Uterus (tissue), 4 donors: ENCODE data around the gene RFPL3. TPM values are rescaled to one million over a fixed set of nuclear protein-coding genes. Genes with fewer than 3 reads are reported as not detected.
"Not testable (repeated sequence)": the region's sequence is repeated elsewhere in the genome, so short reads cannot be mapped to it uniquely, and the experiment has no call there.

ENCODE experiments used
- DNase-seq, 2 donors: peaks; one replicate each; pipeline ENCODE4 v3.0.0-alpha.2; 2019 to 2020
- H3K27ac ChIP-seq, 2 donors: fragments of 200-600 bp; sonication (generic); 1 replicate in 1 of 2; 2 replicates in 1 of 2; pipeline ENCODE4 v1.5.1; 2016 to 2018
- H3K27me3 ChIP-seq, 2 donors: fragments of 200-600 bp; sonication (generic); one replicate each; pipeline ENCODE4 v1.5.1; 2018 to 2019; ENCODE audit warnings: control low read depth in 1 of 2
- H3K36me3 ChIP-seq, 2 donors: fragments of 200-600 bp; sonication (generic); one replicate each; pipeline ENCODE4 v1.5.1; 2019; ENCODE audit warnings: control low read depth in 1 of 2
- H3K4me1 ChIP-seq, 2 donors: fragments of 200-600 bp; sonication (generic); one replicate each; pipeline ENCODE4 v1.5.1; 2018 to 2019; ENCODE audit warnings: control low read depth in 1 of 2
- H3K4me3 ChIP-seq, 2 donors: fragments of 200-600 bp; sonication (generic); 1 replicate in 1 of 2; 2 replicates in 1 of 2; pipeline ENCODE4 v1.5.1; 2018 to 2019; ENCODE audit warnings: mild to moderate bottlenecking in 1 of 2
- H3K9me3 ChIP-seq, 2 donors: fragments of 200-600 bp; sonication (generic); one replicate each; pipeline ENCODE4 v1.5.1; 2019; ENCODE audit warnings: control low read depth in 1 of 2
- POLR2A ChIP-seq, 2 donors: fragments of 450-650 bp; IDR thresholded peaks; one replicate each; pipeline ENCODE4 v1.6.1; 2016; ENCODE audit warnings: antibody characterized with exemption in 2 of 2, mild to moderate bottlenecking in 1 of 2, moderate library complexity in 1 of 2
- intact Hi-C: fragments of 100-400 bp; cut with DNase I; formaldehyde crosslinking; loops from one replicate; pipeline ENCODE4 v1.15.1; 2023; ENCODE audit warnings: low total_unique reads
- total RNA-seq, 4 donors: library from RNA; depleted of rRNA in 3 of 4; stranded (reverse); fragments of >200 nt in 3 of 4; gene quantifications; one replicate each; pipeline versions ENCODE4 v1.1.0 to v1.2.4, GENCODE V29; 2014 to 2023
- TF ChIP-seq, protein P1 (sequence below), 4 experiments: fragments of 200-600 bp in 2 of 4; fragments of 450-650 bp in 2 of 4; sonication (generic) in 2 of 4; IDR thresholded peaks; one replicate each; pipeline ENCODE4 v1.5.1; 2016 to 2019; ENCODE audit warnings: antibody characterized with exemption in 4 of 4, mild to moderate bottlenecking in 2 of 4, moderate library complexity in 1 of 4
- donor health status: DM: yes; HTN: yes; CAD: no.

The RFPL3 gene
- total RNA-seq, 4 donors from 2014 or later = not detected

GRCh38 chr22:32341122-32341740 lies 16.4 kb upstream of the RFPL3 start:
- Histone ChIP-seq H3K27ac (no peak overlapping the region), H3K9me3 (no peaks in the 10 kb centered on the region), H3K36me3 (no peaks in the 10 kb centered on the region), H3K4me1 (no peaks in the 10 kb centered on the region), H3K27me3 (peaks cover 0 to 5% of the 10 kb centered on the region in 2 donors), H3K4me3 (no peak overlapping the region)
- TF ChIP-seq, protein P1, sequence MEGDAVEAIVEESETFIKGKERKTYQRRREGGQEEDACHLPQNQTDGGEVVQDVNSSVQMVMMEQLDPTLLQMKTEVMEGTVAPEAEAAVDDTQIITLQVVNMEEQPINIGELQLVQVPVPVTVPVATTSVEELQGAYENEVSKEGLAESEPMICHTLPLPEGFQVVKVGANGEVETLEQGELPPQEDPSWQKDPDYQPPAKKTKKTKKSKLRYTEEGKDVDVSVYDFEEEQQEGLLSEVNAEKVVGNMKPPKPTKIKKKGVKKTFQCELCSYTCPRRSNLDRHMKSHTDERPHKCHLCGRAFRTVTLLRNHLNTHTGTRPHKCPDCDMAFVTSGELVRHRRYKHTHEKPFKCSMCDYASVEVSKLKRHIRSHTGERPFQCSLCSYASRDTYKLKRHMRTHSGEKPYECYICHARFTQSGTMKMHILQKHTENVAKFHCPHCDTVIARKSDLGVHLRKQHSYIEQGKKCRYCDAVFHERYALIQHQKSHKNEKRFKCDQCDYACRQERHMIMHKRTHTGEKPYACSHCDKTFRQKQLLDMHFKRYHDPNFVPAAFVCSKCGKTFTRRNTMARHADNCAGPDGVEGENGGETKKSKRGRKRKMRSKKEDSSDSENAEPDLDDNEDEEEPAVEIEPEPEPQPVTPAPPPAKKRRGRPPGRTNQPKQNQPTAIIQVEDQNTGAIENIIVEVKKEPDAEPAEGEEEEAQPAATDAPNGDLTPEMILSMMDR (IDR thresholded peaks at IDR 0.05) = no peak
- no peak for TF ChIP-seq POLR2A (IDR thresholded peaks at IDR 0.05)
- DNase-seq = no peak
- intact Hi-C loops = no loop called here

GRCh38 chr22:32342977-32343376 lies 14.7 kb upstream of the RFPL3 start:
- H3K9me3 ChIP-seq = no peaks in the 10 kb centered on the region
- no peak overlapping the region for H3K4me3 ChIP-seq
- peaks cover 0 to 5% of the 10 kb centered on the region in 2 donors for H3K27me3 ChIP-seq
- TF ChIP-seq POLR2A (IDR thresholded peaks at IDR 0.05) = no peak
- TF ChIP-seq, protein P1 (IDR thresholded peaks at IDR 0.05) = no peak
- no peak overlapping the region for H3K27ac ChIP-seq
- intact Hi-C loops = no loop called here
- H3K36me3 ChIP-seq = no peaks in the 10 kb centered on the region
- H3K4me1 ChIP-seq = no peaks in the 10 kb centered on the region
- DNase-seq = no peak

- DNase-seq = no peak
- peaks cover 0 to 5% of the 10 kb centered on the region in 2 donors for H3K27me3 ChIP-seq
- H3K9me3 ChIP-seq = no peaks in the 10 kb centered on the region
- no peak for TF ChIP-seq POLR2A (IDR thresholded peaks at IDR 0.05)
- TF ChIP-seq, protein P1 (IDR thresholded peaks at IDR 0.05) = no peak
- intact Hi-C loops = no loop called here
- no peak overlapping the region for H3K4me3 ChIP-seq
- no peak overlapping the region for H3K27ac ChIP-seq
- H3K36me3 ChIP-seq = no peaks in the 10 kb centered on the region
- no peaks in the 10 kb centered on the region for H3K4me1 ChIP-seq
Measured at GRCh38 chr22:32343941-32344340, 13.7 kb upstream of the RFPL3 start.

- no peak for TF ChIP-seq POLR2A (IDR thresholded peaks at IDR 0.05)
- TF ChIP-seq, protein P1 (IDR thresholded peaks at IDR 0.05) = no peak
- Histone ChIP-seq H3K4me3 (no peak overlapping the region), H3K4me1 (no peaks in the 10 kb centered on the region), H3K27ac (no peak overlapping the region), H3K9me3 (no peaks in the 10 kb centered on the region), H3K36me3 (no peaks in the 10 kb centered on the region), H3K27me3 (peaks cover 0 to 5% of the 10 kb centered on the region in 2 donors)
- no peak for DNase-seq
- intact Hi-C loops = no loop called here
Measured at GRCh38 chr22:32348031-32348611, 9.5 kb upstream of the RFPL3 start.

DNA sequence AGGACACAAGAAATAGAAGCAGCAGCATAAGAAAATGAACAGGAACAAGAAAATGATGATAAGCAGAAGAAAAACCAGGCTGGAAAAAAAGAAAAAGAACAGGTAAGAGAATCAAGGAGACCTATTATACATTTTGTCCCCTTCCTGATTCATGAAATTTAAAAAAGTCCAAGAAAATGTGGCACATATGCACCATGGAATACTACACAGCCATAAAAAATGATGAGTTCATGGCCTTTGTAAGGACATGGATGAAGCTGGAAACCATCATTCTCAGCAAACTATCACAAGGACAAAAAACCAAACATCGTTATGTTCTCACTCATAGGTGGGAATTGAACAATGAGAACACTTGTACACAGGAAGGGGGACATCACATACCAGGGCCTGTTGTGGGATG lies 5.8 kb upstream of the RFPL3 start:
- H3K36me3 ChIP-seq, H3K4me1 ChIP-seq, intact Hi-C loops, H3K27me3 ChIP-seq, H3K27ac ChIP-seq, DNase-seq, H3K9me3 ChIP-seq, H3K4me3 ChIP-seq: not testable (repeated sequence)
